Nephron (organoid): ENCODE measurements around the gene SYT14.
"Not testable (repeated sequence)": the region's sequence is repeated elsewhere in the genome, so short reads cannot be mapped to it uniquely, and the experiment has no call there.

Source experiments
- H3K27ac Mint-ChIP-seq, 3 experiments: 2 replicates each; pipeline ENCODE4 v1.8.0; 2020; ENCODE audit warnings: mixed read lengths in 3 of 3, mild to moderate bottlenecking in 2 of 3, moderate library complexity in 1 of 3
- H3K27me3 Mint-ChIP-seq: 2 replicates; pipeline ENCODE4 v1.8.0; 2021; ENCODE audit warnings: low read depth, mild to moderate bottlenecking, moderate library complexity, mixed read lengths
- H3K36me3 Mint-ChIP-seq: 2 replicates; pipeline ENCODE4 v1.8.0; 2020; ENCODE audit warnings: low read depth, mixed read lengths
- H3K4me1 Mint-ChIP-seq: 2 replicates; pipeline ENCODE4 v1.8.0; 2020; ENCODE audit warnings: mixed read lengths
- H3K4me3 Mint-ChIP-seq, 3 experiments: 2 replicates each; pipeline ENCODE4 v1.8.0; 2020; ENCODE audit warnings: mild to moderate bottlenecking in 3 of 3, mixed read lengths in 3 of 3, moderate library complexity in 2 of 3
- H3K9me3 Mint-ChIP-seq: 2 replicates; pipeline ENCODE4 v1.8.0; 2020; ENCODE audit warnings: mixed read lengths
- CTCF ChIP-seq, 3 experiments: fragments of 200-600 bp; sonication (generic); IDR thresholded peaks; one replicate each; pipeline ENCODE4 v1.5.0; 2021; ENCODE audit warnings: antibody characterized with exemption in 3 of 3; ENCODE audit not compliant: unreplicated experiment in 3 of 3

Gene SYT14

GRCh38 chr1:209911746-209912145 is 26.3 kb upstream of the SYT14 start:
- no peak overlapping the region for H3K27ac Mint-ChIP-seq
- peaks cover 7% of the 10 kb centered on the region for H3K9me3 Mint-ChIP-seq
- no peaks in the 10 kb centered on the region for H3K27me3 Mint-ChIP-seq
- H3K4me3 Mint-ChIP-seq = no peak overlapping the region
- TF ChIP-seq CTCF (IDR thresholded peaks at IDR 0.05; ENCODE audit: unreplicated experiment in 3 of 3) = no peak
- H3K4me1 Mint-ChIP-seq = no peaks in the 10 kb centered on the region
- H3K36me3 Mint-ChIP-seq = no peaks in the 10 kb centered on the region

- no peak overlapping the region for H3K4me3 Mint-ChIP-seq
- no peaks in the 10 kb centered on the region for H3K27me3 Mint-ChIP-seq
- H3K36me3 Mint-ChIP-seq = no peaks in the 10 kb centered on the region
- H3K9me3 Mint-ChIP-seq = peaks cover 7% of the 10 kb centered on the region
- H3K27ac Mint-ChIP-seq = no peak overlapping the region
- TF ChIP-seq CTCF (IDR thresholded peaks at IDR 0.05; ENCODE audit: unreplicated experiment in 3 of 3) = no peak
- H3K4me1 Mint-ChIP-seq = no peaks in the 10 kb centered on the region
Observed at GRCh38 chr1:209912306-209912705, 25.7 kb upstream of the SYT14 start.

GRCh38 chr1:209919637-209920036 is 18.4 kb upstream of the SYT14 start:
- H3K36me3 Mint-ChIP-seq, H3K27me3 Mint-ChIP-seq, H3K4me3 Mint-ChIP-seq, H3K27ac Mint-ChIP-seq, H3K4me1 Mint-ChIP-seq, H3K9me3 Mint-ChIP-seq: not testable (repeated sequence)

- Mint-ChIP-seq H3K27me3 (peaks cover 4% of the 10 kb centered on the region), H3K27ac (no peak overlapping the region), H3K9me3 (peaks cover 8% of the 10 kb centered on the region), H3K36me3 (no peaks in the 10 kb centered on the region), H3K4me1 (no peaks in the 10 kb centered on the region), H3K4me3 (no peak overlapping the region)
- no peak for TF ChIP-seq CTCF (IDR thresholded peaks at IDR 0.05; ENCODE audit: unreplicated experiment in 3 of 3)
Observed at GRCh38 chr1:209920844-209921243, 17.2 kb upstream of the SYT14 start.

DNA sequence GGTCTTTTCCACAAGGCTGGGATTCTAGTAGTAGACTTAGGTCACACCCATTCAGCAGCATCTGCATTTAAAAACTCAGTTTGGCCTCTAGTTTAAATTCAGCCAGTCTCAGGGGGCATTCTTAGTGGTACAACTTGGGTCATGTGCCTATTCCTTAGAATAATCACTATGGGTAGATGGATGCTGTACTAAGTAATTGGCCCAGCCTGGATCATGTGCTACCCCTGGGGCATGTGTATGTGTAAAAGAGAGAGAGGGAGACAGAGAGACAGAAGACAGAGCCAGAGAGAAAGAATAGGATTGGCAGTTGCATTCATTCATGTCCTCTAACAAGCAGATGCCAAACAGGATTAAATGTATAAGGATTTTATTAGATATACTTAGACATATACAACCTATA is 13.6 kb upstream of the SYT14 start:
- no peak for TF ChIP-seq CTCF (IDR thresholded peaks at IDR 0.05; ENCODE audit: unreplicated experiment in 3 of 3)
- Mint-ChIP-seq H3K36me3 (no peaks in the 10 kb centered on the region), H3K27ac (no peak overlapping the region), H3K9me3 (peaks cover 8% of the 10 kb centered on the region), H3K4me1 (no peaks in the 10 kb centered on the region), H3K27me3 (peaks cover 4% of the 10 kb centered on the region), H3K4me3 (no peak overlapping the region)

DNA sequence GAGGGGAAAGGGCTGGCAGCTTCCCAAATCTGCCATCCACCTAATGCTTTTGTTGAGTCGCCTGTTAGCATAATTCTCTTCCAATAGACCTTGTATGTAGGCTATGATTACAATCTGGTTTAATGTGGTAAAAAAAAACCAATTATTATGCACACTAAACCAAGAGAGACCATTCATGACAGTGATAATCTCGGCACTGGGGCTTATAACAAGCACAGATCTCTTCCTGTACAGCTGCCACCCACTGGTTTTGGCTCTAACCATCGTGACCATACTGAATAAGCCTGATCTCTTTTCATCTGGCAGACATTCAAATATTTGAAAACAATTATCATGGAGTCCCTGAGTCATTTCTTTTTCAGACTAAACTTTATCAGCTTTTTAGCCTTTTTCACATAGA is 12.0 kb upstream of the SYT14 start:
- H3K27ac Mint-ChIP-seq = no peak overlapping the region
- TF ChIP-seq CTCF (IDR thresholded peaks at IDR 0.05; ENCODE audit: unreplicated experiment in 3 of 3) = no peak
- H3K27me3 Mint-ChIP-seq = peaks cover 6% of the 10 kb centered on the region
- H3K9me3 Mint-ChIP-seq = no peaks in the 10 kb centered on the region
- no peak overlapping the region for H3K4me3 Mint-ChIP-seq
- H3K36me3 Mint-ChIP-seq = no peaks in the 10 kb centered on the region
- no peaks in the 10 kb centered on the region for H3K4me1 Mint-ChIP-seq

DNA sequence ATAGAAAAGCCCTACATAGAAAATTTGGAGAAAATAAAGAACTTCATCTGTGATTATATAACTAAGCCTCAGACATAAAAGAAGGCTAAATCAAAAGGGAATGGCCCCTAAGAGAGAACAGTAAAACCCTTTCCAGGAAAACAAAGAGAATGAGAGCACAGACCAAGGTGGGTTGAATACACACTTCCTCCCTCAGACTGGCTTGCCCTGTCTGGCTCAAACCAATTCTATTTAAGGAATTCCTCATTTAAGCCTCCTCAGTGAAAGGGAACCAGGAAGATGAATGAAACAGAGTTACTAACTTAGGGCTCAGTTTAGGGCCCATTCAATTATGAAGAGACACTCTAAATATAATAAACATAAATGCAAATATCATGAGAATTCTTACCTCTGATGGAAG is 10.6 kb upstream of the SYT14 start:
- no peak overlapping the region for H3K27ac Mint-ChIP-seq
- H3K4me1 Mint-ChIP-seq = no peaks in the 10 kb centered on the region
- no peaks in the 10 kb centered on the region for H3K9me3 Mint-ChIP-seq
- TF ChIP-seq CTCF (IDR thresholded peaks at IDR 0.05; ENCODE audit: unreplicated experiment in 3 of 3) = no peak
- H3K4me3 Mint-ChIP-seq = no peak overlapping the region
- H3K27me3 Mint-ChIP-seq = peaks cover 19% of the 10 kb centered on the region
- H3K36me3 Mint-ChIP-seq = no peaks in the 10 kb centered on the region
